ENCODE results near the gene C3orf33. TPM values are rescaled to one million over a fixed set of nuclear protein-coding genes. Genes with fewer than 3 reads are reported as not detected.

Gene C3orf33
- total and polyA plus RNA-seq, 2 experiments from 2014 or later: 3.5 to 4.7 TPM

- TF ChIP-seq POLR2AphosphoS5 (IDR thresholded peaks at IDR 0.05; ENCODE audit: low read depth): 0 out of 2 replicates have a peak, but pooled peaks have one; percentile 52
These were observed at the start of gene C3orf33 (continued) for GRCh38 chr3:155805802-155806618.

- H3K79me2 ChIP-seq (replicated peaks; ENCODE audit: insufficient read depth): peaks cover 42% of the 10 kb centered on the region
These were observed 48.3 kb upstream of the C3orf33 start, which contains the start of gene SLC33A1 for GRCh38 chr3:155854141-155854940. TSS of gene SLC33A1 (minus strand) at chr3:155854427. CDS start at chr3:155853997, 430 bp downstream.

More at GRCh38 chr3:155854141-155854940, 48.3 kb upstream of the C3orf33 start, which contains the start of gene SLC33A1:
- peaks cover 19% of the 10 kb centered on the region for H3K4me1 Mint-ChIP-seq
- peak within 1 kb of the TSS; percentile 90 for H3K27ac ChIP-seq (ENCODE audit: low read depth)
- H3K27ac Mint-ChIP-seq: peak within 1 kb of the TSS; percentile 99
- peak within 1 kb of the TSS; percentile 39 for H2AFZ ChIP-seq
- H3K4me2 ChIP-seq: peak within 1 kb of the TSS; percentile 97
- H3K27me3 ChIP-seq (ENCODE audit: insufficient read depth): no peaks in the 10 kb centered on the region
- TF ChIP-seq POLR2AphosphoS5 (IDR thresholded peaks at IDR 0.05; ENCODE audit: low read depth) (peak; percentile 79), CREB1 (CRISPR knock-in tag; IDR thresholded peaks at IDR 0.05; ENCODE audit: low read depth) (peak; percentile 63), ZNF462 (CRISPR knock-in tag; IDR thresholded peaks at IDR 0.05) (no peak), EZH2phosphoT487 (IDR thresholded peaks at IDR 0.05; ENCODE audit: unreplicated experiment) (no peak), ZNF331 (CRISPR knock-in tag; IDR thresholded peaks at IDR 0.05; ENCODE audit: low read depth) (no peak), ETS1 (IDR thresholded peaks at IDR 0.05) (peak; percentile 91), REST (IDR thresholded peaks at IDR 0.05; ENCODE audit: unreplicated experiment) (no peak)
- H4K20me1 ChIP-seq (replicated peaks; ENCODE audit: insufficient read depth): peaks cover 12% of the 10 kb centered on the region
- peaks cover 18% of the 10 kb centered on the region for H3K4me1 ChIP-seq (ENCODE audit: insufficient read depth)
- peak; percentile 96 for ATAC-seq
- peaks cover 17% of the 10 kb centered on the region for H3K27me3 Mint-ChIP-seq (ENCODE audit: insufficient read depth, low read depth, poor library complexity)
- H3K36me3 Mint-ChIP-seq (ENCODE audit: low read depth): peaks cover 10% of the 10 kb centered on the region; the same call in 1 of the 3 replicates
- H3K4me3 Mint-ChIP-seq: peak within 1 kb of the TSS; percentile 97
- no peaks in the 10 kb centered on the region for H3K9me2 ChIP-seq (ENCODE audit: insufficient read depth)
- H3F3A ChIP-seq (replicated peaks; ENCODE audit: low read depth): no peaks in the 10 kb centered on the region
- peaks cover 5% of the 10 kb centered on the region; the same call in 1 of the 3 replicates for H3K9me3 Mint-ChIP-seq
- H3K36me3 ChIP-seq (ENCODE audit: insufficient read depth): no peaks in the 10 kb centered on the region
- H3K4me3 ChIP-seq: peak within 1 kb of the TSS; percentile 94
- DNase-seq (ENCODE audit: low spot score): peak; percentile 99

All from GM23338 (cell line).